HepG2 (cell line): ENCODE data around the gene RHOT2. TPM values are rescaled to one million over a fixed set of nuclear protein-coding genes. Genes with fewer than 3 reads are reported as not detected.

Source experiments
- ATRX ChIP-seq: sonication (generic); formaldehyde crosslinking; IDR thresholded peaks from 2 replicates; pipeline ENCODE4 v1.4.0; 2020; ENCODE audit warnings: missing genetic modification reagents, borderline replicate concordance
- IKZF4 ChIP-seq: sonication (generic); formaldehyde crosslinking; IDR thresholded peaks from 2 replicates; pipeline ENCODE4 v1.5.1; 2020; ENCODE audit warnings: borderline replicate concordance, mild to moderate bottlenecking, low read depth, missing genetic modification reagents; ENCODE audit errors: not compliant biosample characterization
- KDM5B ChIP-seq: sonication (generic); formaldehyde crosslinking; IDR thresholded peaks from 2 replicates; pipeline ENCODE4 v1.4.0; 2020; ENCODE audit warnings: missing genetic modification reagents, mild to moderate bottlenecking, borderline replicate concordance
- KLF6 ChIP-seq: IDR thresholded peaks from 2 replicates; pipeline ENCODE4 v1.8.0; 2016; ENCODE audit warnings: missing biosample characterization, missing genetic modification reagents
- MED1 ChIP-seq: sonication (generic); formaldehyde crosslinking; IDR thresholded peaks from 2 replicates; pipeline ENCODE4 v1.4.0; 2020; ENCODE audit warnings: missing genetic modification reagents
- PCBP1 ChIP-seq: fragments of 200-400 bp; formaldehyde crosslinking; IDR thresholded peaks from 2 replicates; pipeline ENCODE4 v1.6.1; 2017; ENCODE audit warnings: mild to moderate bottlenecking, low read depth, low read length, borderline replicate concordance
- RAD51 ChIP-seq: fragments of 450-650 bp; IDR thresholded peaks from 2 replicates; pipeline ENCODE4 v1.6.1; 2016; ENCODE audit warnings: borderline replicate concordance
- RFX3 ChIP-seq: IDR thresholded peaks from 2 replicates; pipeline ENCODE4 v1.6.1; 2016; ENCODE audit warnings: missing biosample characterization, missing genetic modification reagents
- YEATS4 ChIP-seq: sonication (generic); formaldehyde crosslinking; IDR thresholded peaks from 2 replicates; pipeline ENCODE4 v1.4.0; 2020; ENCODE audit warnings: missing genetic modification reagents, borderline replicate concordance
- ZBTB38 ChIP-seq: sonication (generic); formaldehyde crosslinking; IDR thresholded peaks from 2 replicates; pipeline ENCODE4 v1.5.1; 2020; ENCODE audit warnings: mild to moderate bottlenecking, missing genetic modification reagents
- ZNF160 ChIP-seq: sonication (generic); formaldehyde crosslinking; IDR thresholded peaks from 2 replicates; pipeline ENCODE4 v1.8.0; 2022; ENCODE audit warnings: mild to moderate bottlenecking, inconsistent platforms, missing genetic modification reagents
- ZNF382 ChIP-seq: sonication (generic); formaldehyde crosslinking; IDR thresholded peaks from 2 replicates; pipeline ENCODE4 v1.5.0; 2020; ENCODE audit warnings: missing genetic modification reagents, mild to moderate bottlenecking, borderline replicate concordance
- ZNF414 ChIP-seq: sonication (generic); formaldehyde crosslinking; IDR thresholded peaks from 2 replicates; pipeline ENCODE4 v1.5.0; 2020; ENCODE audit warnings: missing genetic modification reagents
- ZNF788 ChIP-seq: sonication (generic); formaldehyde crosslinking; IDR thresholded peaks from 2 replicates; pipeline ENCODE4 v1.5.0; 2020; ENCODE audit warnings: mild to moderate bottlenecking, missing genetic modification reagents, borderline replicate concordance
- polyA plus RNA-seq, 8 experiments: library from polyadenylated mRNA; depleted of rRNA in 3 of 8; stranded (reverse) in 7 of 8; unstranded in 1 of 8; fragments of >200 nt; fragmentation: Illumina TruSeq in 4 of 8; extraction: Trizol in 4 of 8; gene quantifications; 2 replicates each; pipeline versions ENCODE4 v1.2.1 to v1.2.3, GENCODE V29; 2011 to 2016; ENCODE audit warnings: low read depth in 4 of 8, missing spikeins in 1 of 8, mixed read lengths in 1 of 8; ENCODE audit not compliant: insufficient read depth in 1 of 8
- total RNA-seq, 5 experiments: library from RNA; depleted of rRNA; stranded (reverse); fragments of >200 nt; fragmentation: Illumina TruSeq; extraction: Trizol; gene quantifications; 2 replicates each; pipeline ENCODE4 v1.2.3, GENCODE V29; 2016; ENCODE audit warnings: low read depth in 1 of 5
- TF ChIP-seq, protein P1 (sequence below): sonication (generic); formaldehyde crosslinking; IDR thresholded peaks from 2 replicates; pipeline ENCODE4 v1.8.1; 2023; ENCODE audit warnings: missing genetic modification reagents, mild to moderate bottlenecking, borderline replicate concordance
- TF ChIP-seq, protein P2 (sequence below): sonication (generic); formaldehyde crosslinking; IDR thresholded peaks from 2 replicates; pipeline ENCODE4 v1.4.0; 2020; ENCODE audit warnings: missing genetic modification reagents

Gene RHOT2
- total and polyA plus RNA-seq, 2 of the 13 experiments (the other 11 are each of a cell fraction or from before 2014, with no cell fraction given): 63.6 to 76.9 TPM

DNA sequence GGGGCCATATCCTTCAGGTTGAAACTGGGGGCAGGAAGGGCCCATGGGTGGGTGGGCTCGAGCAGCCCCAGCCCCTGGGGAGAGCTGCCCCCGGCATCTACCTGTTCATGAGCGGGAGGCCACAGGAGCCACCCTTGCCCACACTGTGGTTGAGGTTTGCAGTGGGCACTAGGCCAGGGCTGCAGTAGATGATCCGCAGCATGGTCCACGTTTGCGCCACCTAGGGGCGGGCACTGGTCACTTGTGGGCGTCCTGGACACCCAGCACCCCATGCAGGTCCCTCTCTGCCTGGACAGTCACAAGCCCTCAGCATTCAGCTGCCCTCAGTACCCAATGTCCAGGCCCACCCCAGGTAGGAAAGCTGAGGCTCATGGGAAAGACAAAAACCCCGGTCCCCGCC lies 18.0 kb downstream of the RHOT2 start (continued):
- no peak for TF ChIP-seq IKZF4 (CRISPR knock-in tag)
- no peak for TF ChIP-seq PCBP1
- TF ChIP-seq KDM5B (CRISPR knock-in tag): no peak
- no peak for TF ChIP-seq MED1 (CRISPR knock-in tag)
- TF ChIP-seq ZNF382 (CRISPR knock-in tag): no peak
- no peak for TF ChIP-seq ATRX (CRISPR knock-in tag)
- TF ChIP-seq RFX3 (CRISPR knock-in tag): no peak
- no peak for TF ChIP-seq YEATS4
- no peak for TF ChIP-seq ZNF160 (CRISPR knock-in tag)
- TF ChIP-seq ZBTB38 (CRISPR knock-in tag): 0 out of 2 replicates have a peak, but pooled peaks have one; percentile 30
- TF ChIP-seq, protein P1, sequence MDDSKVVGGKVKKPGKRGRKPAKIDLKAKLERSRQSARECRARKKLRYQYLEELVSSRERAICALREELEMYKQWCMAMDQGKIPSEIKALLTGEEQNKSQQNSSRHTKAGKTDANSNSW (CRISPR knock-in tag): no peak
- TF ChIP-seq ZNF788 (CRISPR knock-in tag): peak; percentile 20; the same call in 1 of the 2 replicates
- no peak for TF ChIP-seq RAD51
- TF ChIP-seq, protein P2, sequence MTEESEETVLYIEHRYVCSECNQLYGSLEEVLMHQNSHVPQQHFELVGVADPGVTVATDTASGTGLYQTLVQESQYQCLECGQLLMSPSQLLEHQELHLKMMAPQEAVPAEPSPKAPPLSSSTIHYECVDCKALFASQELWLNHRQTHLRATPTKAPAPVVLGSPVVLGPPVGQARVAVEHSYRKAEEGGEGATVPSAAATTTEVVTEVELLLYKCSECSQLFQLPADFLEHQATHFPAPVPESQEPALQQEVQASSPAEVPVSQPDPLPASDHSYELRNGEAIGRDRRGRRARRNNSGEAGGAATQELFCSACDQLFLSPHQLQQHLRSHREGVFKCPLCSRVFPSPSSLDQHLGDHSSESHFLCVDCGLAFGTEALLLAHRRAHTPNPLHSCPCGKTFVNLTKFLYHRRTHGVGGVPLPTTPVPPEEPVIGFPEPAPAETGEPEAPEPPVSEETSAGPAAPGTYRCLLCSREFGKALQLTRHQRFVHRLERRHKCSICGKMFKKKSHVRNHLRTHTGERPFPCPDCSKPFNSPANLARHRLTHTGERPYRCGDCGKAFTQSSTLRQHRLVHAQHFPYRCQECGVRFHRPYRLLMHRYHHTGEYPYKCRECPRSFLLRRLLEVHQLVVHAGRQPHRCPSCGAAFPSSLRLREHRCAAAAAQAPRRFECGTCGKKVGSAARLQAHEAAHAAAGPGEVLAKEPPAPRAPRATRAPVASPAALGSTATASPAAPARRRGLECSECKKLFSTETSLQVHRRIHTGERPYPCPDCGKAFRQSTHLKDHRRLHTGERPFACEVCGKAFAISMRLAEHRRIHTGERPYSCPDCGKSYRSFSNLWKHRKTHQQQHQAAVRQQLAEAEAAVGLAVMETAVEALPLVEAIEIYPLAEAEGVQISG (CRISPR knock-in tag): peak; percentile 82
- TF ChIP-seq ZNF414 (CRISPR knock-in tag): no peak
- TF ChIP-seq KLF6 (CRISPR knock-in tag): no peak
- TF ChIP-seq, all 625 proteins: peak for 15
